Fibroblast of mammary gland (primary cell): ENCODE measurements around the gene WDR90.

Experiments
- DNase-seq: peaks from one replicate; pipeline ENCODE4 v3.0.0-alpha.2; 2010; ENCODE audit warnings: low read depth
- H3K4me3 ChIP-seq: 2 replicates; pipeline ENCODE4 v1.5.1; 2011; ENCODE audit warnings: low read depth, mild to moderate bottlenecking, low read length, moderate library complexity; ENCODE audit not compliant: control insufficient read depth
- TF ChIP-seq, protein P1 (sequence below): conservative IDR thresholded peaks from 2 replicates; pipeline ENCODE4 v1.5.1; 2011; ENCODE audit warnings: low read depth, low read length, inconsistent platforms; ENCODE audit not compliant: control insufficient read depth, insufficient read depth

Gene WDR90

GRCh38 chr16:648781-649589, at the start of gene WDR90:
Gene WDR90, plus strand, starts transcription at chr16:649365. Its CDS starts 52 bp downstream, at chr16:649417.
- TF ChIP-seq, protein P1, sequence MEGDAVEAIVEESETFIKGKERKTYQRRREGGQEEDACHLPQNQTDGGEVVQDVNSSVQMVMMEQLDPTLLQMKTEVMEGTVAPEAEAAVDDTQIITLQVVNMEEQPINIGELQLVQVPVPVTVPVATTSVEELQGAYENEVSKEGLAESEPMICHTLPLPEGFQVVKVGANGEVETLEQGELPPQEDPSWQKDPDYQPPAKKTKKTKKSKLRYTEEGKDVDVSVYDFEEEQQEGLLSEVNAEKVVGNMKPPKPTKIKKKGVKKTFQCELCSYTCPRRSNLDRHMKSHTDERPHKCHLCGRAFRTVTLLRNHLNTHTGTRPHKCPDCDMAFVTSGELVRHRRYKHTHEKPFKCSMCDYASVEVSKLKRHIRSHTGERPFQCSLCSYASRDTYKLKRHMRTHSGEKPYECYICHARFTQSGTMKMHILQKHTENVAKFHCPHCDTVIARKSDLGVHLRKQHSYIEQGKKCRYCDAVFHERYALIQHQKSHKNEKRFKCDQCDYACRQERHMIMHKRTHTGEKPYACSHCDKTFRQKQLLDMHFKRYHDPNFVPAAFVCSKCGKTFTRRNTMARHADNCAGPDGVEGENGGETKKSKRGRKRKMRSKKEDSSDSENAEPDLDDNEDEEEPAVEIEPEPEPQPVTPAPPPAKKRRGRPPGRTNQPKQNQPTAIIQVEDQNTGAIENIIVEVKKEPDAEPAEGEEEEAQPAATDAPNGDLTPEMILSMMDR: no peak
- peak within 1 kb of the TSS; percentile 54 for H3K4me3 ChIP-seq
- peak; percentile 87 for DNase-seq

GRCh38 chr16:600781-601180, 48.4 kb upstream of the WDR90 start:
- no peak overlapping the region for H3K4me3 ChIP-seq
- TF ChIP-seq, protein P1: peak; percentile 16
- DNase-seq: no peak

DNA sequence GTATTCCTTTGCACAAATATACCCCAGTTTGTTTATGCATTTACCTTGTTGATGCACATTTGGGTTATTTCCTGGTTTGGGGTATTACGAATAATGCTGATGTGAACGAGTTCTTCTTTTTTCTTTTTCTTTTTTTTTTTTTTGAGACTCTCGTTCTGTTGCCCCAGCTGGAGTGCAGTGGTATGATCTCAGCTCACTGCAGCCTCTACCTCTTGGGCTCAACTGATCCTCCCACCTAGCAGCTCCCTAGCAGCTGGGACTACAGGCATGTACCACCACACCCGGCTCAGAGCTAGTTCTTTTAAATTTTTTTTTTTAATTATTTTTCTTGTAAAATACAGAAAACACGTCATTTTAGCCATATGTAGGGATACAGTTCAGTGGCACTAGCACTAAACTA, 45.2 kb upstream of the WDR90 start:
- TF ChIP-seq, protein P1: no peak
- no peak for DNase-seq
- H3K4me3 ChIP-seq: no peak overlapping the region

DNA sequence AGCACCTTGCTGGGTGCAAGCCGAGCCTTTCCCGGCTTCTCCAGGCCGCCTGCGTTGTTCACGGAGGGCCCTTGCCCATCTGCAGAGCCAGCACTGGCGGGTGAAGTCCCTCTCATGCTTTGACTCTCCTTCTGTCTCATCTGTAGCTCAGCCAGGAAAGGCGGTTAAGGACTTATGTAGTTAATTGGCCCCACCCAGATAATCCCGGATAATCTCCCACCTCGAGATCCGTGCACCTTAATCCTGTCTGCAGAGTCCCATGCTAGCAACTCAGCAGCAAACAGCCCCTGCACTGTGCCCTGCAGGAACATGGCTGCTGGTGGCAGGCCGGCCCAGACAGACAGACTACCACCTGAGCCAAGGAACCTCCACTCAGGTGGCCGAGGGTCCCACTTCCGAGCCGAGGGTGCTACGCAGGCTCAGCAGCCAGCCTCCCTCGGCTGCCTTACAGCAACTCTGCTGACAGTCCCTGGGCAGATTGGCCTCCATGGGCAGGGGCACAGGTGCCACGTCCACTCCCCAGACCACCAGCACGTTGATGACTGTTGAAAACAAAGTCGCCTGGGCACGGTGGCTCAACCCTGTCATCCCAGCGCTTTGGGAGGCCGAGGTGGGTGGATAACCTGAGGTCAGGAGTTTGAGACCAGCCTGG, 42.4 kb upstream of the WDR90 start:
- H3K4me3 ChIP-seq: no peak overlapping the region
- TF ChIP-seq, protein P1: no peak
- DNase-seq: no peak

GRCh38 chr16:608019-608418, 41.1 kb upstream of the WDR90 start:
- DNase-seq: no peak
- TF ChIP-seq, protein P1: no peak

GRCh38 chr16:609316-609715, 39.8 kb upstream of the WDR90 start:
- DNase-seq: no peak
- no peak overlapping the region for H3K4me3 ChIP-seq
- TF ChIP-seq, protein P1: no peak

More at GRCh38 chr16:608019-608418, 41.1 kb upstream of the WDR90 start:
- no peak overlapping the region for H3K4me3 ChIP-seq
